Measurements from ENCODE around the gene SMARCC2. TPM values are rescaled to one million over a fixed set of nuclear protein-coding genes. Genes with fewer than 3 reads are reported as not detected.

The SMARCC2 gene
- total and polyA plus RNA-seq, 9 of the 15 experiments (the other 6 are each of a cell fraction or from before 2014, with no cell fraction given), result 11.9 to 86.0 (median 36.6) TPM

DNA sequence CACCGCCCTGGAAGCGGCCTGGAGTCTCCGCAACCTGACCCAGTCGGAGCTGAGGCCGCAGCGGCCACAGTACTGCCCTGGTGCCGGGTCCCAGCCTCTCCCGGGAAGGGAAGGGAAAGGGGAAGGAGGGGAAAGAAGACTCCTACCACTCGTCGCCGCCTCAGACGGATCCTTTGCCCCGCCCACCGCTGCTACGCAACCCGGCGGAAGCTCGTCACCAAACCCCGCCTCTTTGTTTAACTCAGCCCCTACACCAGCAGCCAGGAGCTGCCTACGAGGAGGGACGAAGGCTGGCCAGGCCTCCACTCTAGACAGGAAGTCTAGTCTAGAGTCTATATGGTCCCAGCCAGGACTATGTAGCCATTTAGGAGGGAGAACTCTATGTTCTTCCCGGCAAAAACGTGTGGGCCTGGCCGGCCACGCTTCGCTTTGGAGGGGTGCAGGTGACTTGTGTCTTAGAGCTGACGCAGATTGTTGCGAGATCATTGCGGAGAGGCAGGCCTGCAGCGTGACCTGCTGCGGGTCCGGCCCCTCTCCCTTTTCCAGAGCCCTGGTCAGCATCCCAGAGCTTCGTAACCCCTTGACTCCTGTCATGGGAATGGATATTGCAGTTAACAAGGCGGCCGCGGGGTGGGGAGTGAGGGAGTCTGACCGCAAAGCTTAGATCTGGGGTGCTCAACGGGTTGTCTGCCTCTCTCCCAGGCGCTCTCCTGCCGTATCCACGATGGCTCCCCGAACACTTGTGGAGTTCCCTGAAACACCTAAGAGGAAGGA lies 32.7 kb upstream of the SMARCC2 start, which contains the start of gene RNF41 (continued):
- TF ChIP-seq, protein P1, sequence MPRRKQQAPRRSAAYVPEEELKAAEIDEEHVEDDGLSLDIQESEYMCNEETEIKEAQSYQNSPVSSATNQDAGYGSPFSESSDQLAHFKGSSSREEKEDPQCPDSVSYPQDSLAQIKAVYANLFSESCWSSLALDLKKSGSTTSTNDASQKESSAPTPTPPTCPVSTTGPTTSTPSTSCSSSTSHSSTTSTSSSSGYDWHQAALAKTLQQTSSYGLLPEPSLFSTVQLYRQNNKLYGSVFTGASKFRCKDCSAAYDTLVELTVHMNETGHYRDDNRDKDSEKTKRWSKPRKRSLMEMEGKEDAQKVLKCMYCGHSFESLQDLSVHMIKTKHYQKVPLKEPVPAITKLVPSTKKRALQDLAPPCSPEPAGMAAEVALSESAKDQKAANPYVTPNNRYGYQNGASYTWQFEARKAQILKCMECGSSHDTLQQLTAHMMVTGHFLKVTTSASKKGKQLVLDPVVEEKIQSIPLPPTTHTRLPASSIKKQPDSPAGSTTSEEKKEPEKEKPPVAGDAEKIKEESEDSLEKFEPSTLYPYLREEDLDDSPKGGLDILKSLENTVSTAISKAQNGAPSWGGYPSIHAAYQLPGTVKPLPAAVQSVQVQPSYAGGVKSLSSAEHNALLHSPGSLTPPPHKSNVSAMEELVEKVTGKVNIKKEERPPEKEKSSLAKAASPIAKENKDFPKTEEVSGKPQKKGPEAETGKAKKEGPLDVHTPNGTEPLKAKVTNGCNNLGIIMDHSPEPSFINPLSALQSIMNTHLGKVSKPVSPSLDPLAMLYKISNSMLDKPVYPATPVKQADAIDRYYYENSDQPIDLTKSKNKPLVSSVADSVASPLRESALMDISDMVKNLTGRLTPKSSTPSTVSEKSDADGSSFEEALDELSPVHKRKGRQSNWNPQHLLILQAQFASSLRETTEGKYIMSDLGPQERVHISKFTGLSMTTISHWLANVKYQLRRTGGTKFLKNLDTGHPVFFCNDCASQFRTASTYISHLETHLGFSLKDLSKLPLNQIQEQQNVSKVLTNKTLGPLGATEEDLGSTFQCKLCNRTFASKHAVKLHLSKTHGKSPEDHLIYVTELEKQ (CRISPR knock-in tag; IDR thresholded peaks at IDR 0.05), result no peak
- TF ChIP-seq HDAC3 (IDR thresholded peaks at IDR 0.05; ENCODE audit: borderline replicate concordance, partially characterized antibody) (no peak), GTF2A2 (tag; IDR thresholded peaks at IDR 0.05) (no peak), ETS1 (conservative IDR thresholded peaks at IDR 0.05; ENCODE audit: control insufficient read depth, low read depth, low read length) (no peak), ZNF77 (CRISPR knock-in tag; IDR thresholded peaks at IDR 0.05) (no peak), HES1 (IDR thresholded peaks at IDR 0.05; ENCODE audit: low read depth) (0 out of 2 replicates have a peak, but pooled peaks have one; percentile 9), ZNF41 (CRISPR knock-in tag; conservative IDR thresholded peaks at IDR 0.05) (no peak), SRSF1 (IDR thresholded peaks at IDR 0.05; ENCODE audit: low read depth, low read length) (no peak), HDGF (IDR thresholded peaks at IDR 0.05) (no peak), ZBTB7A (IDR thresholded peaks at IDR 0.05; ENCODE audit: borderline replicate concordance, control insufficient read depth, low read depth, low read length) (no peak), SMARCA4 (IDR thresholded peaks at IDR 0.05) (no peak), HNRNPH1 (optimal IDR thresholded peaks at IDR 0.05; ENCODE audit: low read depth, low read length) (no peak), SP1 (CRISPR knock-in tag; IDR thresholded peaks at IDR 0.05) (peak; percentile 69), CXXC5 (CRISPR knock-in tag; IDR thresholded peaks at IDR 0.05) (peak; percentile 61), KDM2B (CRISPR knock-in tag; IDR thresholded peaks at IDR 0.05) (no peak), PBX2 (CRISPR knock-in tag; IDR thresholded peaks at IDR 0.05; ENCODE audit: low read depth) (no peak), PBX2 (tag; conservative IDR thresholded peaks at IDR 0.05; ENCODE audit: low read depth) (no peak), KDM1A (IDR thresholded peaks at IDR 0.05) (no peak), ZNF253 (CRISPR knock-in tag; conservative IDR thresholded peaks at IDR 0.05) (no peak), ZNF146 (CRISPR knock-in tag; IDR thresholded peaks at IDR 0.05; ENCODE audit: unreplicated experiment) (no peak), ZFP36 (IDR thresholded peaks at IDR 0.05; ENCODE audit: low read depth, low read length, partially characterized antibody) (no peak), ZNF311 (CRISPR knock-in tag; IDR thresholded peaks at IDR 0.05) (no peak)

All from K562 (cell line).